WERI-Rb-1 (cell line): Measurements from ENCODE around the gene EGLN3.

Source experiments
- DNase-seq: peaks from one replicate; pipeline ENCODE4 v3.0.0-alpha.2; 2020
- H3K27ac ChIP-seq: fragments of 250-450 bp; sonication (Bioruptor Pico); 2 replicates; pipeline ENCODE4 v1.5.1; 2020; ENCODE audit warnings: mild to moderate bottlenecking, moderate library complexity
- H3K27me3 ChIP-seq: fragments of 250-450 bp; sonication (Bioruptor Pico); 2 replicates; pipeline ENCODE4 v1.5.1; 2021; ENCODE audit warnings: mild to moderate bottlenecking, low read depth, moderate library complexity; ENCODE audit not compliant: insufficient read depth, severe bottlenecking
- H3K36me3 ChIP-seq: fragments of 250-450 bp; sonication (Bioruptor Pico); 2 replicates; pipeline ENCODE4 v1.5.1; 2020; ENCODE audit warnings: mild to moderate bottlenecking, moderate library complexity
- H3K4me3 ChIP-seq: 2 replicates; pipeline ENCODE4 v1.5.1; 2011; ENCODE audit warnings: low read depth, mild to moderate bottlenecking, control low read depth, low read length
- H3K9me3 ChIP-seq: fragments of 250-450 bp; sonication (Bioruptor Pico); 2 replicates; pipeline ENCODE4 v1.5.1; 2021; ENCODE audit warnings: mild to moderate bottlenecking, moderate library complexity; ENCODE audit not compliant: severe bottlenecking
- CTCF ChIP-seq: IDR thresholded peaks from 2 replicates; pipeline ENCODE4 v1.5.1; 2011; ENCODE audit warnings: low read depth, mild to moderate bottlenecking, control low read depth, inconsistent platforms, low read length

Gene EGLN3

GRCh38 chr14:33902363-33902762 lies 48.5 kb downstream of the EGLN3 start:
- Histone ChIP-seq H3K27me3 (no peaks in the 10 kb centered on the region), H3K4me3 (no peak overlapping the region), H3K9me3 (no peaks in the 10 kb centered on the region), H3K36me3 (no peaks in the 10 kb centered on the region), H3K27ac (no peak overlapping the region)
- no peak for DNase-seq
- TF ChIP-seq CTCF: no peak

GRCh38 chr14:33901426-33902155 lies 49.3 kb downstream of the EGLN3 start:
- Histone ChIP-seq H3K9me3 (no peaks in the 10 kb centered on the region), H3K27ac (no peak overlapping the region), H3K4me3 (no peak overlapping the region), H3K36me3 (no peaks in the 10 kb centered on the region), H3K27me3 (no peaks in the 10 kb centered on the region)
- no peak for DNase-seq
- TF ChIP-seq CTCF: no peak

GRCh38 chr14:33900706-33901105 lies 50.2 kb downstream of the EGLN3 start:
- no peak for DNase-seq
- no peak overlapping the region for H3K4me3 ChIP-seq
- no peak for TF ChIP-seq CTCF
- no peak overlapping the region for H3K27ac ChIP-seq
- no peaks in the 10 kb centered on the region for H3K9me3 ChIP-seq
- H3K27me3 ChIP-seq: no peaks in the 10 kb centered on the region
- H3K36me3 ChIP-seq: no peaks in the 10 kb centered on the region

GRCh38 chr14:33899723-33900341 lies 51.0 kb downstream of the EGLN3 start:
- no peak for DNase-seq
- TF ChIP-seq CTCF: no peak

GRCh38 chr14:33897878-33898535 lies 52.9 kb downstream of the EGLN3 start:
- Histone ChIP-seq H3K27ac (no peak overlapping the region), H3K36me3 (no peaks in the 10 kb centered on the region), H3K9me3 (no peaks in the 10 kb centered on the region), H3K27me3 (no peaks in the 10 kb centered on the region), H3K4me3 (no peak overlapping the region)
- no peak for DNase-seq
- TF ChIP-seq CTCF: no peak

More at GRCh38 chr14:33899723-33900341, 51.0 kb downstream of the EGLN3 start:
- no peaks in the 10 kb centered on the region for H3K36me3 ChIP-seq
- no peak overlapping the region for H3K27ac ChIP-seq
- H3K27me3 ChIP-seq: no peaks in the 10 kb centered on the region
- H3K4me3 ChIP-seq: no peak overlapping the region
- no peaks in the 10 kb centered on the region for H3K9me3 ChIP-seq
